GM12878 (cell line): ENCODE results near the gene SAMD4A. TPM values are rescaled to one million over a fixed set of nuclear protein-coding genes. Genes with fewer than 3 reads are reported as not detected.

Experiments used
- ATAC-seq: fragments of 200-7000 bp; cut with Tn5 transposase; 3 replicates; pipeline ENCODE4 v1.9.1; 2020; ENCODE audit warnings: mild to moderate bottlenecking, moderate library complexity
- BruUV-seq: library from RNA; stranded (reverse); fragments of 400-500 nt; replicated peaks from 2 replicates; lab custom pipeline; 2021; lab: Mats Ljungman, UMichigan
- CTCF ChIA-PET: fragments of 300-600 bp; sonication (Branson Sonifier 250); formaldehyde crosslinking; extraction: SDS; loops from one replicate; lab custom pipeline; 2021; ENCODE audit warnings: inconsistent platforms; lab: Yijun Ruan, JAX
- POLR2A ChIA-PET: fragments of 350-600 bp; formaldehyde crosslinking; extraction: SDS; loops from one replicate; lab custom pipeline; 2021; ENCODE audit warnings: inconsistent platforms; lab: Charles Lee
- RAD21 ChIA-PET: fragments of 300-600 bp; sonication (Branson Sonifier 250); formaldehyde crosslinking; loops from one replicate; lab custom pipeline; 2023; ENCODE audit warnings: antibody characterized with exemption; ENCODE audit not compliant: unreplicated experiment; lab: Charles Lee
- SMC1A ChIA-PET: fragments of 300-600 bp; sonication (Branson Sonifier 250); formaldehyde crosslinking; loops from one replicate; lab custom pipeline; 2023; ENCODE audit not compliant: unreplicated experiment, uncharacterized antibody; lab: Charles Lee
- DNase-seq: peaks from one replicate; pipeline ENCODE4 v3.0.0-alpha.2; 2011; ENCODE audit warnings: low read depth, low spot score
- FAIRE-seq: peaks from 3 replicates; lab custom pipeline; 2011; peaks lifted over from hg19 to GRCh38; lab: Jason Lieb, UNC
- H2AFZ ChIP-seq: 2 replicates; pipeline ENCODE4 v1.6.0; 2011; ENCODE audit warnings: low read depth, low read length, control low read depth; ENCODE audit not compliant: control insufficient read depth
- H3K27ac ChIP-seq: 2 replicates; pipeline ENCODE4 v1.5.1; 2011; ENCODE audit warnings: control low read depth; ENCODE audit not compliant: control insufficient read depth, insufficient read depth
- H3K27me3 ChIP-seq, 2 experiments: replicated peaks in 1 of 2; 2 replicates each; pipeline versions ENCODE4 v1.6.0 to v1.6.1; 2011; ENCODE audit warnings: low read length in 1 of 2; ENCODE audit not compliant: control insufficient read depth in 2 of 2, insufficient read depth in 2 of 2
- H3K36me3 ChIP-seq, 2 experiments: 2 replicates each; pipeline ENCODE4 v1.5.1; 2011; ENCODE audit warnings: low read length in 1 of 2; ENCODE audit not compliant: control insufficient read depth in 2 of 2, insufficient read depth in 2 of 2
- H3K4me1 ChIP-seq: 2 replicates; pipeline ENCODE4 v1.6.1; 2011; ENCODE audit warnings: mild to moderate bottlenecking, low read length, moderate library complexity, mixed read lengths; ENCODE audit not compliant: control insufficient read depth, insufficient read depth
- H3K4me2 ChIP-seq: 2 replicates; pipeline ENCODE4 v1.6.0; 2011; ENCODE audit warnings: control low read depth; ENCODE audit not compliant: control insufficient read depth, insufficient read depth
- H3K4me3 ChIP-seq: fragments of 200-600 bp; sonication (generic); 2 replicates; pipeline ENCODE4 v1.5.1; 2016
- H3K79me2 ChIP-seq: 2 replicates; pipeline ENCODE4 v1.6.0; 2011; ENCODE audit warnings: low read length; ENCODE audit not compliant: control insufficient read depth, insufficient read depth
- H3K9ac ChIP-seq: 2 replicates; pipeline ENCODE4 v1.8.0; 2011; ENCODE audit warnings: low read length, control low read depth, mixed read lengths; ENCODE audit not compliant: control insufficient read depth, insufficient read depth
- H3K9me3 ChIP-seq: replicated peaks from 3 replicates; pipeline ENCODE4 v1.5.1; 2011; ENCODE audit warnings: mild to moderate bottlenecking, low read length; ENCODE audit not compliant: control insufficient read depth, insufficient read depth
- H4K20me1 ChIP-seq: 2 replicates; pipeline ENCODE4 v1.6.0; 2011; ENCODE audit not compliant: control insufficient read depth, insufficient read depth
- CHD4 ChIP-seq: fragments of 200-600 bp; sonication (generic); IDR thresholded peaks from 2 replicates; pipeline ENCODE4 v1.6.1; 2016; ENCODE audit warnings: mild to moderate bottlenecking
- MEF2A ChIP-seq: IDR thresholded peaks from 2 replicates; pipeline ENCODE4 v1.6.1; 2011; ENCODE audit warnings: low read depth, mild to moderate bottlenecking, low read length, moderate library complexity; ENCODE audit not compliant: insufficient read depth
- NFIC ChIP-seq: IDR thresholded peaks from 2 replicates; pipeline ENCODE4 v1.6.1; 2012; ENCODE audit warnings: low read depth, mild to moderate bottlenecking, inconsistent platforms, low read length, moderate library complexity
- NFXL1 ChIP-seq: fragments of 450-650 bp; IDR thresholded peaks from 2 replicates; pipeline ENCODE4 v1.6.1; 2017; ENCODE audit warnings: antibody characterized with exemption, mild to moderate bottlenecking, borderline replicate concordance
- RB1 ChIP-seq: fragments of 450-650 bp; formaldehyde crosslinking; IDR thresholded peaks from 2 replicates; pipeline ENCODE4 v1.6.1; 2017; ENCODE audit warnings: mild to moderate bottlenecking, borderline replicate concordance
- SMAD1 ChIP-seq: fragments of 450-650 bp; IDR thresholded peaks from 2 replicates; pipeline ENCODE4 v1.6.1; 2018; ENCODE audit warnings: mild to moderate bottlenecking, low read depth; ENCODE audit not compliant: partially characterized antibody
- SMC3 ChIP-seq: IDR thresholded peaks from 2 replicates; pipeline ENCODE4 v1.6.1; 2011; ENCODE audit warnings: low read length, improper control_type of control experiment, borderline replicate concordance
- STAT1 ChIP-seq: fragments of 450-650 bp; conservative IDR thresholded peaks from 2 replicates; pipeline ENCODE4 v1.6.1; 2014; ENCODE audit warnings: antibody characterized with exemption, mild to moderate bottlenecking
- WGBS: methylation state at CpG from one replicate; pipeline ENCODE4 v1.1.6; 2016; ENCODE audit warnings: low lambda C conversion rate; ENCODE audit not compliant: insufficient replicate concordance, insufficient coverage; ENCODE audit errors: missing lambda C conversion rate; 5-methylcytosine and 5-hydroxymethylcytosine counted together
- in situ Hi-C: fragments of 300-500 bp; cut with MboI; formaldehyde crosslinking; loops from 9 replicates; pipeline ENCODE4 v1.14.3; 2018; ENCODE audit warnings: mixed read lengths
- intact Hi-C: fragments of 100-400 bp; cut with micrococcal nuclease; formaldehyde crosslinking; loops from one replicate; pipeline ENCODE4 v1.14.2; 2022; ENCODE audit not compliant: unreplicated experiment
- polyA plus RNA-seq, 11 experiments: library from polyadenylated mRNA; depleted of rRNA in 4 of 11; unstranded in 6 of 11; stranded (reverse) in 5 of 11; fragments of >200 nt; fragmentation: Nextera tagmentation in 4 of 11; fragmentation: Illumina TruSeq in 1 of 11; extraction: Ambion mirVana in 4 of 11; extraction: Trizol in 1 of 11; gene quantifications; 1 replicate in 1 of 11; 2 replicates in 10 of 11; pipeline versions ENCODE4 v1.2.1 to v1.2.3, GENCODE V29; 2011 to 2016; ENCODE audit warnings: inconsistent platforms in 2 of 11, missing spikeins in 2 of 11, low read depth in 1 of 11
- total RNA-seq, 4 experiments: library from RNA; depleted of rRNA in 3 of 4; stranded (reverse); fragments of >200 nt in 3 of 4; fragmentation: Illumina TruSeq in 1 of 4; extraction: Trizol in 1 of 4; gene quantifications; 2 replicates each; pipeline versions ENCODE4 v1.2.1 to v1.2.3, GENCODE V29; 2013 to 2021
- TF ChIP-seq, protein P1 (sequence below): IDR thresholded peaks from 2 replicates; pipeline ENCODE4 v1.6.1; 2011; ENCODE audit warnings: low read depth, mild to moderate bottlenecking, low read length, moderate library complexity, borderline replicate concordance; ENCODE audit errors: extremely low read depth

SAMD4A gene
- total and polyA plus RNA-seq, 10 of the 15 experiments (the other 5 are each of a cell fraction or from before 2014, with no cell fraction given) = 0.05 to 0.56 (median 0.31) TPM

DNA sequence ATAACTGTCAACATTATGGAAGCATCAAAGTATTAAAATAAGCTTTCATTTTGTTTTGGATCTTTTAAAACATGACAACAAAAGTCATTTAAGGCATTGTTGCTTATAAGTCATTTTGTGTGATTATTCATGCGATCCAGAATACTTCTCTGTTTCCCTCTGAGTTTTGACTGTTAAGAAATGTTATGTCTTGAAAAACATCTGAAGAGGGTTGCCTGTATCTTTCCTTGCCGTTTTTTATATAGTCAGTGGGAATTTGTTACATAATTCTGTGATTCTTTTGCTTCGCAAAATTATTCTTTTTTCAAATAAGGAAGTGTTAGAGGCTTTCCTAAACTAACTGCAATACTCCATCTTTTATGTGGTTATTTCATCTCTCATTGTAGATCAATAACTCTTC lies 78.7 kb downstream of the SAMD4A start:
- WGBS = 80% methylated on average over 3 of the region's 3 CpGs
- no peak for ATAC-seq
- no peaks in the 10 kb centered on the region for H4K20me1 ChIP-seq
- no peak for DNase-seq
- ChIA-PET SMC1A (interaction anchor here (1.1 kb wide), 1 partner anchor 21 kb away, joined by 3 read pairs; no protein-coding TSS in a partner anchor), CTCF (interaction anchor here (1.0 to 1.9 kb wide), 2 partner anchors 9 to 81 kb away, joined by 3 to 6 read pairs; no protein-coding TSS in a partner anchor), RAD21 (no interaction called here), POLR2A (no interaction called here)
- H3K79me2 ChIP-seq = no peaks in the 10 kb centered on the region
- H3K27me3 ChIP-seq = 0 out of 4 replicates have a peak, but pooled peaks cover 0 to 5% of the 10 kb centered on the region in 2 experiments
- no peaks in the 10 kb centered on the region for H3K36me3 ChIP-seq
- BruUV-seq = no TSS peak
- H3K4me1 ChIP-seq = no peaks in the 10 kb centered on the region
- H3K9me3 ChIP-seq = no peaks in the 10 kb centered on the region
- no peak overlapping the region for H2AFZ ChIP-seq
- no peak overlapping the region for H3K4me3 ChIP-seq
- FAIRE-seq = no peak
- no peak overlapping the region for H3K4me2 ChIP-seq
- H3K27ac ChIP-seq = no peak overlapping the region
- no peak overlapping the region for H3K9ac ChIP-seq
- in situ Hi-C loops = no loop called here
- intact Hi-C loops = no loop called here
- TF ChIP-seq NFXL1 = no peak

DNA sequence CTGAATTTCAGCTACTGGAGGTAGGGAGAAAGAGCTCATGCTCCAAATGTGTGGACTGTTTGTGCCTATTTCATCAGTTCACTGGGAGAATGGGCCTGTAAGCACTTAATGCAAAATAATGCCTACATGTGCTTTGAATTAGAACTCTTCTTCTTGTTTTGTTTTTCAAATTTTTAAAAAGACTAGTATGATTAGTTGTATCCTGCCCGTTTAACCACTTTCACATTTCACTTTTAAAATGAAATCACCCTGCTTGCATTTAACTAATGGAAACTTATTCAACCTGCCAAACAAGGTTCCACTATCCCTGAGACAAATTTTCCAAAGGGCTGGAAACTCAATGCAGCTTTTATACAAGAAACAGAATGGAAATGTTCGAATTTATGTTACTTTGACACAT lies 79.7 kb downstream of the SAMD4A start:
- H3K9ac ChIP-seq = no peak overlapping the region
- no peak overlapping the region for H3K4me2 ChIP-seq
- ChIA-PET CTCF (interaction anchor here (1.2 to 1.9 kb wide), 2 partner anchors 82 to 127 kb away, joined by 3 to 6 read pairs; no protein-coding TSS in a partner anchor), SMC1A (no interaction called here), POLR2A (no interaction called here)
- 5% methylated on average over 2 of the region's 2 CpGs for WGBS
- no peak overlapping the region for H3K27ac ChIP-seq
- H3K4me3 ChIP-seq = no peak overlapping the region
- H3K79me2 ChIP-seq = no peaks in the 10 kb centered on the region
- FAIRE-seq = no peak
- intact Hi-C loops = no loop called here
- no peaks in the 10 kb centered on the region for H3K9me3 ChIP-seq
- no peaks in the 10 kb centered on the region for H3K4me1 ChIP-seq
- no peak for TF ChIP-seq SMAD1
- TF ChIP-seq, protein P1, sequence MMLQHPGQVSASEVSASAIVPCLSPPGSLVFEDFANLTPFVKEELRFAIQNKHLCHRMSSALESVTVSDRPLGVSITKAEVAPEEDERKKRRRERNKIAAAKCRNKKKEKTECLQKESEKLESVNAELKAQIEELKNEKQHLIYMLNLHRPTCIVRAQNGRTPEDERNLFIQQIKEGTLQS = no peak
- no peak for TF ChIP-seq MEF2A
- TF ChIP-seq SMC3 = no peak
- TF ChIP-seq RB1 = no peak
- no peak for TF ChIP-seq STAT1
- no peak for TF ChIP-seq NFIC
- no peak for TF ChIP-seq CHD4
- TF ChIP-seq, all 136 proteins: peak for 0
- no peaks in the 10 kb centered on the region for H3K36me3 ChIP-seq
- RAD21 ChIA-PET = no interaction called here
- ATAC-seq = no peak
- H2AFZ ChIP-seq = no peak overlapping the region
- peaks cover 0 to 11% of the 10 kb centered on the region in 2 experiments; a peak in 1 of 4 replicates for H3K27me3 ChIP-seq
- no peaks in the 10 kb centered on the region for H4K20me1 ChIP-seq
- in situ Hi-C loops = no loop called here
- BruUV-seq = no TSS peak
- DNase-seq = no peak
